Keratinocyte (primary cell): ENCODE data around the gene OLFML2B. TPM values are rescaled to one million over a fixed set of nuclear protein-coding genes. Genes with fewer than 3 reads are reported as not detected.

ENCODE experiments used
- DNase-seq: peaks from one replicate; pipeline ENCODE4 v3.0.0-alpha.2; 2011; ENCODE audit warnings: low read depth, missing footprints, low spot score
- FAIRE-seq: peaks from 2 replicates; lab custom pipeline; 2011; peaks lifted over from hg19 to GRCh38; lab: Jason Lieb, UNC
- H2AFZ ChIP-seq: 2 replicates; pipeline ENCODE4 v1.6.0; 2012; ENCODE audit warnings: low read length, control low read depth, inconsistent platforms; ENCODE audit not compliant: control insufficient read depth
- H3K27ac ChIP-seq: 2 replicates; pipeline ENCODE4 v1.5.1; 2011; ENCODE audit warnings: low read length; ENCODE audit not compliant: control insufficient read depth, insufficient read depth
- H3K27me3 ChIP-seq: 3 replicates; pipeline ENCODE4 v1.6.0; 2011; ENCODE audit warnings: low read length; ENCODE audit not compliant: control insufficient read depth, insufficient read depth; ENCODE audit errors: extremely low read depth
- H3K36me3 ChIP-seq, 2 experiments: 2 replicates in 1 of 2; 3 replicates in 1 of 2; pipeline ENCODE4 v1.5.1; 2011; ENCODE audit warnings: low read length in 2 of 2, mild to moderate bottlenecking in 1 of 2; ENCODE audit not compliant: control insufficient read depth in 2 of 2, insufficient read depth in 2 of 2; ENCODE audit errors: extremely low read depth in 1 of 2
- H3K4me1 ChIP-seq: 3 replicates; pipeline ENCODE4 v1.5.1; 2011; ENCODE audit warnings: low read length; ENCODE audit not compliant: control insufficient read depth, insufficient read depth; ENCODE audit errors: extremely low read depth
- H3K4me2 ChIP-seq: 3 replicates; pipeline ENCODE4 v1.6.0; 2011; ENCODE audit warnings: low read depth, low read length; ENCODE audit not compliant: control insufficient read depth, insufficient read depth; ENCODE audit errors: extremely low read depth
- H3K4me3 ChIP-seq, 3 experiments: fragments of 200-600 bp in 1 of 3; sonication (generic) in 1 of 3; 2 replicates in 2 of 3; 3 replicates in 1 of 3; pipeline ENCODE4 v1.5.1; 2011 to 2016; ENCODE audit warnings: low read length in 3 of 3, mild to moderate bottlenecking in 3 of 3, control low read depth in 2 of 3, inconsistent platforms in 1 of 3, low read depth in 1 of 3, mixed read lengths in 1 of 3, mixed run types in 1 of 3, moderate library complexity in 1 of 3; ENCODE audit not compliant: control insufficient read depth in 2 of 3, insufficient read depth in 2 of 3; ENCODE audit errors: extremely low read depth in 1 of 3
- H3K79me2 ChIP-seq: 2 replicates; pipeline ENCODE4 v1.6.0; 2012; ENCODE audit warnings: low read length; ENCODE audit not compliant: control insufficient read depth, insufficient read depth
- H3K9ac ChIP-seq: 3 replicates; pipeline ENCODE4 v1.6.0; 2011; ENCODE audit warnings: low read length; ENCODE audit not compliant: control insufficient read depth, insufficient read depth; ENCODE audit errors: extremely low read depth
- H3K9me1 ChIP-seq: 3 replicates; pipeline ENCODE4 v1.6.0; 2011; ENCODE audit warnings: low read length; ENCODE audit not compliant: control insufficient read depth, insufficient read depth; ENCODE audit errors: extremely low read depth
- H3K9me3 ChIP-seq: 2 replicates; pipeline ENCODE4 v1.5.1; 2012; ENCODE audit warnings: low read depth, low read length; ENCODE audit not compliant: control insufficient read depth
- H4K20me1 ChIP-seq: 3 replicates; pipeline ENCODE4 v1.6.0; 2011; ENCODE audit warnings: low read length; ENCODE audit not compliant: control insufficient read depth, insufficient read depth; ENCODE audit errors: extremely low read depth
- CTCF ChIP-seq, 3 experiments: IDR thresholded peaks in 1 of 3; conservative IDR thresholded peaks in 1 of 3; optimal IDR thresholded peaks in 1 of 3; 2 replicates in 2 of 3; 3 replicates in 1 of 3; pipeline versions ENCODE3 to v1.5.1; 2011; ENCODE audit warnings: low read length in 3 of 3, mild to moderate bottlenecking in 3 of 3, moderate library complexity in 2 of 3, control low read depth in 1 of 3, inconsistent platforms in 1 of 3; ENCODE audit not compliant: insufficient read depth in 2 of 3; ENCODE audit errors: extremely low read depth in 1 of 3
- EZH2 ChIP-seq: IDR thresholded peaks from one replicate; pipeline ENCODE4 v1.6.1; 2012; ENCODE audit warnings: inconsistent platforms, mild to moderate bottlenecking, low read length, moderate library complexity
- dilution Hi-C: fragments of 300-500 bp; cut with MboI; formaldehyde crosslinking; loops from one replicate; pipeline ENCODE4 v1.7.0; 2020; ENCODE audit warnings: low sequenced_read_pairs; ENCODE audit not compliant: extremely low pct_ligation_motif_present
- polyA plus RNA-seq, 5 experiments: library from polyadenylated mRNA; depleted of rRNA in 3 of 5; stranded (reverse) in 3 of 5; stranded (forward) in 1 of 5; unstranded in 1 of 5; fragments of >200 nt; gene quantifications; 1 replicate in 1 of 5; 2 replicates in 3 of 5; 3 replicates in 1 of 5; pipeline versions ENCODE4 v1.2.1 to v1.2.3, GENCODE V29; 2011 to 2012; ENCODE audit warnings: missing spikeins in 2 of 5, low read depth in 1 of 5, low replicate concordance in 1 of 5

Gene OLFML2B
- polyA plus RNA-seq, 1 donor (not counting 4 experiments of a cell fraction or from before 2014, with no cell fraction given) = not detected

- H3K4me2 ChIP-seq = no peak overlapping the region
- peaks cover 0 to 3% of the 10 kb centered on the region in 2 experiments for H3K36me3 ChIP-seq
- no peaks in the 10 kb centered on the region for H3K9me3 ChIP-seq
- H3K9ac ChIP-seq = no peak overlapping the region
- dilution Hi-C loops = no loop called here
- H2AFZ ChIP-seq = no peak overlapping the region
- no peaks in the 10 kb centered on the region for H4K20me1 ChIP-seq
- no peaks in the 10 kb centered on the region for H3K27me3 ChIP-seq
- H3K4me1 ChIP-seq = no peaks in the 10 kb centered on the region
- no peaks in the 10 kb centered on the region for H3K9me1 ChIP-seq
- no peaks in the 10 kb centered on the region for H3K79me2 ChIP-seq
- no peak overlapping the region for H3K27ac ChIP-seq
- no peak overlapping the region for H3K4me3 ChIP-seq
- no peak for TF ChIP-seq EZH2
- no peak for TF ChIP-seq CTCF (optimal IDR thresholded peaks at IDR 0.05 in 1 of 3, IDR thresholded peaks at IDR 0.05 in 1 of 3, conservative IDR thresholded peaks at IDR 0.05 in 1 of 3; ENCODE audit: extremely low read depth in 1 of 3, insufficient read depth in 2 of 3, low read length in 3 of 3)
- no peak for DNase-seq
- FAIRE-seq = no peak
These were observed 81.8 kb downstream of the OLFML2B start for GRCh38 chr1:161941726-161942436.

- Histone ChIP-seq H3K4me3 (no peak overlapping the region), H3K9me3 (no peaks in the 10 kb centered on the region), H3K27me3 (no peaks in the 10 kb centered on the region), H3K9me1 (no peaks in the 10 kb centered on the region), H3K36me3 (peaks cover 0 to 3% of the 10 kb centered on the region in 2 experiments), H3K4me2 (no peak overlapping the region), H4K20me1 (no peaks in the 10 kb centered on the region), H2AFZ (no peak overlapping the region), H3K79me2 (no peaks in the 10 kb centered on the region), H3K27ac (no peak overlapping the region), H3K9ac (no peak overlapping the region), H3K4me1 (no peaks in the 10 kb centered on the region)
- FAIRE-seq (no peak), DNase-seq (no peak)
- dilution Hi-C loops = no loop called here
- TF ChIP-seq EZH2 (no peak), CTCF (optimal IDR thresholded peaks at IDR 0.05 in 1 of 3, IDR thresholded peaks at IDR 0.05 in 1 of 3, conservative IDR thresholded peaks at IDR 0.05 in 1 of 3; ENCODE audit: extremely low read depth in 1 of 3, insufficient read depth in 2 of 3, low read length in 3 of 3) (no peak)
These were observed 82.6 kb downstream of the OLFML2B start for GRCh38 chr1:161940866-161941591.
